Measurements from ENCODE around the gene PGAM2. TPM values are rescaled to one million over a fixed set of nuclear protein-coding genes. Genes with fewer than 3 reads are reported as not detected.

The PGAM2 gene
- polyA plus RNA-seq, 1 experiment = 0.16 TPM

- TF ChIP-seq CTCF (IDR thresholded peaks at IDR 0.05; ENCODE audit: insufficient read depth, low read depth, low read length) = peak; percentile 13; the same call in 1 of the 2 replicates
- Histone ChIP-seq H3K27me3 (ENCODE audit: control insufficient read depth, insufficient read depth, low read length) (no peaks in the 10 kb centered on the region), H3K4me3 (ENCODE audit: low read depth, low read length) (no peak overlapping the region), H3K36me3 (ENCODE audit: control insufficient read depth, insufficient read depth, low read length) (peaks cover 60% of the 10 kb centered on the region)
- POLR2A ChIA-PET = no interaction called here
- CTCF ChIA-PET = interaction anchor here (1.3 kb wide), 1 partner anchor 22 kb away, joined by 5 read pairs; no protein-coding TSS in a partner anchor
- DNase-seq (ENCODE audit: low read depth) = no peak
Observed at GRCh38 chr7:44108768-44109750, 43.7 kb upstream of the PGAM2 start.

GRCh38 chr7:44107961-44108767 is 42.8 kb upstream of the PGAM2 start:
- H3K27me3 ChIP-seq (ENCODE audit: control insufficient read depth, insufficient read depth, low read length) = no peaks in the 10 kb centered on the region
- ChIA-PET CTCF (interaction anchor here (1.3 kb wide), 1 partner anchor 23 kb away, joined by 5 read pairs; no protein-coding TSS in a partner anchor), POLR2A (no interaction called here)
- TF ChIP-seq CTCF (IDR thresholded peaks at IDR 0.05; ENCODE audit: insufficient read depth, low read depth, low read length) = no peak
- peaks cover 56% of the 10 kb centered on the region for H3K36me3 ChIP-seq (ENCODE audit: control insufficient read depth, insufficient read depth, low read length)
- H3K4me3 ChIP-seq (ENCODE audit: low read depth, low read length) = no peak overlapping the region
- no peak for DNase-seq (ENCODE audit: low read depth)

- ChIA-PET CTCF (interaction anchor here (1.2 kb wide), 1 partner anchor 8 kb away, joined by 4 read pairs; no protein-coding TSS in a partner anchor), POLR2A (no interaction called here)
- Histone ChIP-seq H3K27me3 (ENCODE audit: control insufficient read depth, insufficient read depth, low read length) (no peaks in the 10 kb centered on the region), H3K4me3 (ENCODE audit: low read depth, low read length) (peak overlapping the region; percentile 7), H3K36me3 (ENCODE audit: control insufficient read depth, insufficient read depth, low read length) (peaks cover 48% of the 10 kb centered on the region)
- TF ChIP-seq CTCF (IDR thresholded peaks at IDR 0.05; ENCODE audit: insufficient read depth, low read depth, low read length) = no peak
- DNase-seq (ENCODE audit: low read depth) = no peak
Observed at GRCh38 chr7:44107116-44107960, 42.0 kb upstream of the PGAM2 start.

GRCh38 chr7:44106311-44107065 is 41.1 kb upstream of the PGAM2 start:
- Histone ChIP-seq H3K4me3 (ENCODE audit: low read depth, low read length) (peak overlapping the region; percentile 49), H3K36me3 (ENCODE audit: control insufficient read depth, insufficient read depth, low read length) (peaks cover 41% of the 10 kb centered on the region), H3K27me3 (ENCODE audit: control insufficient read depth, insufficient read depth, low read length) (no peaks in the 10 kb centered on the region)
- no peak for DNase-seq (ENCODE audit: low read depth)
- POLR2A ChIA-PET = interaction anchor here (0.5 kb wide), 1 partner anchor 17 kb away, joined by 3 read pairs; no protein-coding TSS in a partner anchor
- no peak for TF ChIP-seq CTCF (IDR thresholded peaks at IDR 0.05; ENCODE audit: insufficient read depth, low read depth, low read length)
- CTCF ChIA-PET = interaction anchor here (1.2 kb wide), 1 partner anchor 9 kb away, joined by 4 read pairs; no protein-coding TSS in a partner anchor
